Measurements from ENCODE around the gene SHKBP1. TPM values are rescaled to one million over a fixed set of nuclear protein-coding genes. Genes with fewer than 3 reads are reported as not detected.
A peak's percentile ranks its signal among the peaks of the same experiment; 100 is the strongest.

The SHKBP1 gene
- total and polyA plus RNA-seq, 9 of the 15 experiments (the other 6 are each of a cell fraction or from before 2014, with no cell fraction given), result 1.2 to 58.1 (median 22.3) TPM

GRCh38 chr19:40598121-40598917, 21.6 kb downstream of the SHKBP1 start (continued):
- TF ChIP-seq ZBTB1 (CRISPR knock-in tag; IDR thresholded peaks at IDR 0.05; ENCODE audit: borderline replicate concordance, low read depth) (no peak), ZFP30 (CRISPR knock-in tag; IDR thresholded peaks at IDR 0.05; ENCODE audit: borderline replicate concordance) (no peak), BCLAF1 (IDR thresholded peaks at IDR 0.05; ENCODE audit: borderline replicate concordance in 1 of 2, control insufficient read depth in 1 of 2, low read depth in 2 of 2, low read length in 1 of 2) (peak in 1 of 2 experiments; percentile 92; a peak in 2 of 4 replicates), ZNF785 (CRISPR knock-in tag; IDR thresholded peaks at IDR 0.05) (no peak), NCOA2 (IDR thresholded peaks at IDR 0.05; ENCODE audit: partially characterized antibody in 2 of 2) (no peak), LCOR (CRISPR knock-in tag; IDR thresholded peaks at IDR 0.05) (0 out of 2 replicates have a peak, but pooled peaks have one; percentile 35), ZNF212 (CRISPR knock-in tag; IDR thresholded peaks at IDR 0.05) (no peak), GTF2E2 (tag; IDR thresholded peaks at IDR 0.05) (no peak), SAP30 (IDR thresholded peaks at IDR 0.05; ENCODE audit: borderline replicate concordance, insufficient read depth, low read depth, low read length, poor library complexity, severe bottlenecking) (no peak), JUN (IDR thresholded peaks at IDR 0.05; ENCODE audit: borderline replicate concordance, low read depth, low read length) (peak; percentile 39; the same call in 1 of the 2 replicates), JUN (CRISPR knock-in tag; IDR thresholded peaks at IDR 0.05; ENCODE audit: borderline replicate concordance) (no peak), STAT6 (CRISPR knock-in tag; IDR thresholded peaks at IDR 0.05) (no peak; the same call in 1 of the 2 replicates), PURB (CRISPR knock-in tag; IDR thresholded peaks at IDR 0.05; ENCODE audit: low read depth) (no peak), XRCC4 (IDR thresholded peaks at IDR 0.05; ENCODE audit: extremely low read depth, insufficient read depth, insufficient read length) (no peak), ZC3H11A (IDR thresholded peaks at IDR 0.05; ENCODE audit: low read depth, low read length) (peak; percentile 80; the same call in 1 of the 2 replicates), CBX5 (IDR thresholded peaks at IDR 0.05; ENCODE audit: borderline replicate concordance, low read depth) (no peak), ARHGAP35 (IDR thresholded peaks at IDR 0.05; ENCODE audit: partially characterized antibody) (no peak), NFYB (IDR thresholded peaks at IDR 0.05; ENCODE audit: extremely low read depth, insufficient read length) (no peak), FOXK2 (conservative IDR thresholded peaks at IDR 0.05 in 1 of 2, IDR thresholded peaks at IDR 0.05 in 1 of 2; ENCODE audit: low read depth in 2 of 2) (peak in 1 of 2 experiments; percentile 99; a peak in 2 of 4 replicates), SIN3A (IDR thresholded peaks at IDR 0.05; ENCODE audit: borderline replicate concordance in 2 of 2, control insufficient read depth in 1 of 2, low read depth in 2 of 2, low read length in 2 of 2) (no peak), DACH1 (IDR thresholded peaks at IDR 0.05; ENCODE audit: partially characterized antibody) (no peak)

All from K562 (cell line).